SK-N-SH treated with all-trans-retinoic acid at 6 μM for 48 hours (cell line): ENCODE data around the gene GRIA1.

Experiments
- ARNTL ChIP-seq: fragments of 450-650 bp; formaldehyde crosslinking; IDR thresholded peaks from 2 replicates; pipeline ENCODE4 v1.5.0; 2020; ENCODE audit warnings: low read depth, mild to moderate bottlenecking, moderate library complexity, borderline replicate concordance
- CREB5 ChIP-seq: fragments of 250-450 bp; sonication (Bioruptor Pico); IDR thresholded peaks from 2 replicates; pipeline ENCODE4 v1.5.1; 2020; ENCODE audit warnings: low read depth, mild to moderate bottlenecking, moderate library complexity
- ESRRG ChIP-seq: fragments of 250-450 bp; sonication (Bioruptor Pico); IDR thresholded peaks from 2 replicates; pipeline ENCODE4 v1.6.1; 2021; ENCODE audit warnings: mild to moderate bottlenecking
- ISL1 ChIP-seq: fragments of 250-450 bp; sonication (Bioruptor Pico); IDR thresholded peaks from 2 replicates; pipeline ENCODE4 v2.1.2; 2022; ENCODE audit warnings: mild to moderate bottlenecking, moderate library complexity
- OSR1 ChIP-seq: fragments of 250-450 bp; sonication (Bioruptor Pico); IDR thresholded peaks from 2 replicates; pipeline ENCODE4 v1.8.0; 2022; ENCODE audit warnings: moderate library complexity, mild to moderate bottlenecking, inconsistent platforms
- PPARA ChIP-seq: fragments of 250-450 bp; sonication (Bioruptor Pico); IDR thresholded peaks from 2 replicates; pipeline ENCODE4 v1.5.0; 2020; ENCODE audit warnings: mild to moderate bottlenecking, borderline replicate concordance
- RARB ChIP-seq: fragments of 250-450 bp; sonication (Bioruptor Pico); IDR thresholded peaks from 2 replicates; pipeline ENCODE4 v1.8.0; 2021; ENCODE audit warnings: mild to moderate bottlenecking, moderate library complexity
- TOX ChIP-seq: fragments of 250-450 bp; sonication (Bioruptor Pico); IDR thresholded peaks from 2 replicates; pipeline ENCODE4 v1.8.0; 2021; ENCODE audit warnings: mild to moderate bottlenecking, moderate library complexity, borderline replicate concordance
- TSHZ2 ChIP-seq: fragments of 250-450 bp; sonication (Bioruptor Pico); IDR thresholded peaks from 2 replicates; pipeline ENCODE4 v1.5.0; 2020; ENCODE audit warnings: mild to moderate bottlenecking, moderate library complexity
- ZFP3 ChIP-seq: fragments of 250-450 bp; sonication (Bioruptor Pico); IDR thresholded peaks from 2 replicates; pipeline ENCODE4 v1.5.0; 2020; ENCODE audit warnings: mild to moderate bottlenecking, moderate library complexity
- ZFP30 ChIP-seq: fragments of 450-650 bp; formaldehyde crosslinking; IDR thresholded peaks from 2 replicates; pipeline ENCODE4 v1.5.0; 2022; ENCODE audit warnings: mild to moderate bottlenecking, moderate library complexity
- ZNF565 ChIP-seq: fragments of 450-650 bp; formaldehyde crosslinking; conservative IDR thresholded peaks from 2 replicates; pipeline ENCODE4 v1.5.0; 2020; ENCODE audit warnings: low read depth, mild to moderate bottlenecking, moderate library complexity
- ZNF8 ChIP-seq: fragments of 450-650 bp; formaldehyde crosslinking; IDR thresholded peaks from 2 replicates; pipeline ENCODE4 v1.5.0; 2020; ENCODE audit warnings: mild to moderate bottlenecking, moderate library complexity
- TF ChIP-seq, protein P1 (sequence below): fragments of 250-450 bp; sonication (Bioruptor Pico); IDR thresholded peaks from 2 replicates; pipeline ENCODE4 v1.8.0; 2020; ENCODE audit warnings: mild to moderate bottlenecking, moderate library complexity, borderline replicate concordance

DNA sequence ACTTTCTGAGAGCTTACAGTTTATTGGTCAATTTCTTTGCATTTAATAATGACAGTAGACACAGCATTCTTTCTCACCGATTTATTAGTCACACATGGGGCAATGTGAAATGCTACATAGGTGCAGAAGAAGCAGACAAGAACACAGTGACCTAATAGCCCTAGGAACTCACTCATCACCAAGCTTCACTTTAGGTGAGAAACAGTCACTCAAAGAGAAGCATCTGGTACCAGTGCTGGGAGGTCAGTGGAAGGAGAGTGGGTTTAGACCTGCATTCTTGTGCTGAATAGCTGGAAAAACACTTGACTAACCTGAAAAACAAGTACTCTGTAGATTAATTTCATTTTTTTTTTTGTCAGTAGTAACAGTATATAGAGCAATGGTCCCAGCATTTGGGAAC, 179.6 kb downstream of the GRIA1 start:
- TF ChIP-seq ZFP3 (CRISPR knock-in tag), result no peak
- TF ChIP-seq TOX (CRISPR knock-in tag), result no peak
- TF ChIP-seq ESRRG (CRISPR knock-in tag), result no peak
- TF ChIP-seq OSR1 (CRISPR knock-in tag), result no peak
- TF ChIP-seq ZNF565 (CRISPR knock-in tag), result no peak
- no peak for TF ChIP-seq ISL1 (CRISPR knock-in tag)
- TF ChIP-seq, protein P1, sequence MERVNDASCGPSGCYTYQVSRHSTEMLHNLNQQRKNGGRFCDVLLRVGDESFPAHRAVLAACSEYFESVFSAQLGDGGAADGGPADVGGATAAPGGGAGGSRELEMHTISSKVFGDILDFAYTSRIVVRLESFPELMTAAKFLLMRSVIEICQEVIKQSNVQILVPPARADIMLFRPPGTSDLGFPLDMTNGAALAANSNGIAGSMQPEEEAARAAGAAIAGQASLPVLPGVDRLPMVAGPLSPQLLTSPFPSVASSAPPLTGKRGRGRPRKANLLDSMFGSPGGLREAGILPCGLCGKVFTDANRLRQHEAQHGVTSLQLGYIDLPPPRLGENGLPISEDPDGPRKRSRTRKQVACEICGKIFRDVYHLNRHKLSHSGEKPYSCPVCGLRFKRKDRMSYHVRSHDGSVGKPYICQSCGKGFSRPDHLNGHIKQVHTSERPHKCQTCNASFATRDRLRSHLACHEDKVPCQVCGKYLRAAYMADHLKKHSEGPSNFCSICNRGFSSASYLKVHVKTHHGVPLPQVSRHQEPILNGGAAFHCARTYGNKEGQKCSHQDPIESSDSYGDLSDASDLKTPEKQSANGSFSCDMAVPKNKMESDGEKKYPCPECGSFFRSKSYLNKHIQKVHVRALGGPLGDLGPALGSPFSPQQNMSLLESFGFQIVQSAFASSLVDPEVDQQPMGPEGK (CRISPR knock-in tag), result no peak
- no peak for TF ChIP-seq ZFP30
- TF ChIP-seq PPARA (CRISPR knock-in tag), result no peak
- no peak for TF ChIP-seq RARB (CRISPR knock-in tag)
- no peak for TF ChIP-seq CREB5
- no peak for TF ChIP-seq ARNTL (CRISPR knock-in tag)
- no peak for TF ChIP-seq TSHZ2 (CRISPR knock-in tag)
- no peak for TF ChIP-seq ZNF8 (CRISPR knock-in tag)
